Measurements from ENCODE around the gene ACOX3. TPM values are rescaled to one million over a fixed set of nuclear protein-coding genes. Genes with fewer than 3 reads are reported as not detected.
A peak's percentile ranks its signal among the peaks of the same experiment; 100 is the strongest.

Gene ACOX3
- total RNA-seq, 1 donor from 2014 or later, result 16.6 TPM

- TF ChIP-seq CTCF (conservative IDR thresholded peaks at IDR 0.05), result no peak
- Mint-ChIP-seq H3K9me3 (peaks cover 10% of the 10 kb centered on the region), H3K4me3 (no peak overlapping the region), H3K36me3 (ENCODE audit: low read depth) (peaks cover 8% of the 10 kb centered on the region), H3K27ac (ENCODE audit: unreplicated experiment) (no peak overlapping the region), H3K27me3 (ENCODE audit: low read depth) (no peaks in the 10 kb centered on the region), H3K4me1 (peaks cover 5% of the 10 kb centered on the region)
- DNase-seq (ENCODE audit: low read depth, low spot score), result no peak
These were observed 99.7 kb downstream of the ACOX3 start for GRCh38 chr4:8340781-8341241.

- Mint-ChIP-seq H3K27ac (ENCODE audit: unreplicated experiment) (no peak overlapping the region), H3K9me3 (peaks cover 11% of the 10 kb centered on the region), H3K4me1 (peaks cover 5% of the 10 kb centered on the region), H3K27me3 (ENCODE audit: low read depth) (no peaks in the 10 kb centered on the region), H3K4me3 (no peak overlapping the region), H3K36me3 (ENCODE audit: low read depth) (peaks cover 11% of the 10 kb centered on the region)
- no peak for TF ChIP-seq CTCF (conservative IDR thresholded peaks at IDR 0.05)
- DNase-seq (ENCODE audit: low read depth, low spot score), result no peak
These were observed 102.1 kb downstream of the ACOX3 start for GRCh38 chr4:8338351-8338961.

GRCh38 chr4:8336412-8337075 is 104.0 kb downstream of the ACOX3 start:
- Mint-ChIP-seq H3K4me3 (no peak overlapping the region), H3K9me3 (peaks cover 11% of the 10 kb centered on the region), H3K27ac (ENCODE audit: unreplicated experiment) (no peak overlapping the region), H3K36me3 (ENCODE audit: low read depth) (peaks cover 11% of the 10 kb centered on the region), H3K27me3 (ENCODE audit: low read depth) (no peaks in the 10 kb centered on the region), H3K4me1 (no peaks in the 10 kb centered on the region)
- TF ChIP-seq CTCF (conservative IDR thresholded peaks at IDR 0.05), result no peak
- DNase-seq (ENCODE audit: low read depth, low spot score), result no peak

GRCh38 chr4:8335848-8336247 is 104.7 kb downstream of the ACOX3 start:
- no peak for DNase-seq (ENCODE audit: low read depth, low spot score)
- no peak overlapping the region for H3K4me3 Mint-ChIP-seq

GRCh38 chr4:8334786-8335460 is 105.6 kb downstream of the ACOX3 start:
- no peak overlapping the region for H3K4me3 Mint-ChIP-seq
- no peak for DNase-seq (ENCODE audit: low read depth, low spot score)
- TF ChIP-seq CTCF (conservative IDR thresholded peaks at IDR 0.05), result no peak
- no peaks in the 10 kb centered on the region for H3K4me1 Mint-ChIP-seq
- H3K36me3 Mint-ChIP-seq (ENCODE audit: low read depth), result peaks cover 11% of the 10 kb centered on the region
- H3K27me3 Mint-ChIP-seq (ENCODE audit: low read depth), result no peaks in the 10 kb centered on the region
- H3K27ac Mint-ChIP-seq (ENCODE audit: unreplicated experiment), result peak overlapping the region; percentile 57
- H3K9me3 Mint-ChIP-seq, result peaks cover 11% of the 10 kb centered on the region

More at GRCh38 chr4:8335848-8336247, 104.7 kb downstream of the ACOX3 start:
- TF ChIP-seq CTCF (conservative IDR thresholded peaks at IDR 0.05), result no peak
- H3K36me3 Mint-ChIP-seq (ENCODE audit: low read depth), result peaks cover 11% of the 10 kb centered on the region
- no peaks in the 10 kb centered on the region for H3K27me3 Mint-ChIP-seq (ENCODE audit: low read depth)
- peaks cover 11% of the 10 kb centered on the region for H3K9me3 Mint-ChIP-seq
- no peak overlapping the region for H3K27ac Mint-ChIP-seq (ENCODE audit: unreplicated experiment)
- no peaks in the 10 kb centered on the region for H3K4me1 Mint-ChIP-seq

Data from neural crest cell (in vitro differentiated cells).